WTC11 (cell line): ENCODE results near the gene ACIN1. TPM values are rescaled to one million over a fixed set of nuclear protein-coding genes. Genes with fewer than 3 reads are reported as not detected.

ENCODE experiments used
- ATAC-seq: fragments of 200-7000 bp; cut with Tn5 transposase; 2 replicates; pipeline ENCODE4 v1.10.0; 2021; ENCODE audit warnings: mild to moderate bottlenecking, moderate library complexity
- CTCF ChIA-PET: fragments of 300-600 bp; sonication (Branson Sonifier 250); formaldehyde crosslinking; loops from one replicate; lab custom pipeline; 2021; ENCODE audit warnings: antibody characterized with exemption; lab: Charles Lee
- POLR2A ChIA-PET: fragments of 350-600 bp; sonication (Branson Sonifier 250); formaldehyde crosslinking; loops from one replicate; lab custom pipeline; 2021; ENCODE audit warnings: antibody characterized with exemption; lab: Charles Lee
- DNase-seq: peaks from one replicate; pipeline ENCODE4 v3.0.0; 2021; ENCODE audit warnings: low spot score
- H3K27ac Mint-ChIP-seq: 2 replicates; pipeline ENCODE4 v1.8.0; 2021; ENCODE audit warnings: mixed read lengths
- H3K27me3 Mint-ChIP-seq: 2 replicates; pipeline ENCODE4 v1.8.0; 2021; ENCODE audit warnings: low read depth, mild to moderate bottlenecking, moderate library complexity, mixed read lengths
- H3K36me3 Mint-ChIP-seq: 2 replicates; pipeline ENCODE4 v1.8.0; 2021; ENCODE audit warnings: mixed read lengths
- H3K4me1 Mint-ChIP-seq: 2 replicates; pipeline ENCODE4 v1.8.0; 2022; ENCODE audit warnings: mixed read lengths
- H3K4me3 Mint-ChIP-seq: 2 replicates; pipeline ENCODE4 v1.8.0; 2021; ENCODE audit warnings: mild to moderate bottlenecking, moderate library complexity, mixed read lengths
- H3K9me3 Mint-ChIP-seq: 2 replicates; pipeline ENCODE4 v1.8.0; 2021; ENCODE audit warnings: mixed read lengths
- ARID4B ChIP-seq: sonication (generic); formaldehyde crosslinking; IDR thresholded peaks from 2 replicates; pipeline ENCODE4 v1.8.0; 2023; ENCODE audit warnings: missing genetic modification reagents, mild to moderate bottlenecking, borderline replicate concordance
- E2F5 ChIP-seq: sonication (generic); formaldehyde crosslinking; IDR thresholded peaks from 2 replicates; pipeline ENCODE4 v1.8.1; 2022; ENCODE audit warnings: mild to moderate bottlenecking, moderate library complexity, missing genetic modification reagents
- FOXK1 ChIP-seq: sonication (generic); formaldehyde crosslinking; IDR thresholded peaks from 2 replicates; pipeline ENCODE4 v1.8.0; 2022; ENCODE audit warnings: mild to moderate bottlenecking, moderate library complexity, missing genetic modification reagents
- GABPB1 ChIP-seq: sonication (generic); formaldehyde crosslinking; IDR thresholded peaks from 2 replicates; pipeline ENCODE4 v1.8.1; 2023; ENCODE audit warnings: mild to moderate bottlenecking, missing genetic modification reagents
- HMGA2 ChIP-seq: fragments of 250-450 bp; sonication (Bioruptor Pico); IDR thresholded peaks from 2 replicates; pipeline ENCODE4 v1.4.0; 2021; ENCODE audit warnings: mild to moderate bottlenecking, moderate library complexity
- MAX ChIP-seq: sonication (generic); formaldehyde crosslinking; IDR thresholded peaks from 2 replicates; pipeline ENCODE4 v1.8.0; 2022; ENCODE audit warnings: mild to moderate bottlenecking, missing genetic modification reagents
- PREB ChIP-seq: sonication (generic); formaldehyde crosslinking; IDR thresholded peaks from 2 replicates; pipeline ENCODE4 v1.8.1; 2022; ENCODE audit warnings: mild to moderate bottlenecking, missing genetic modification reagents, moderate library complexity, borderline replicate concordance
- SMAD3 ChIP-seq: sonication (generic); formaldehyde crosslinking; IDR thresholded peaks from 2 replicates; pipeline ENCODE4 v1.8.0; 2022; ENCODE audit warnings: missing genetic modification reagents, mild to moderate bottlenecking, borderline replicate concordance
- SP1 ChIP-seq: sonication (generic); formaldehyde crosslinking; conservative IDR thresholded peaks from 2 replicates; pipeline ENCODE4 v1.8.1; 2022; ENCODE audit warnings: missing genetic modification reagents
- TCF7 ChIP-seq: sonication (generic); formaldehyde crosslinking; IDR thresholded peaks from 2 replicates; pipeline ENCODE4 v1.8.0; 2022; ENCODE audit warnings: mild to moderate bottlenecking, low read depth, missing genetic modification reagents, moderate library complexity
- TP53 ChIP-seq: sonication (generic); formaldehyde crosslinking; IDR thresholded peaks from 2 replicates; pipeline ENCODE4 v1.8.1; 2023; ENCODE audit warnings: mild to moderate bottlenecking, missing genetic modification reagents
- USF1 ChIP-seq: sonication (generic); formaldehyde crosslinking; IDR thresholded peaks from 2 replicates; pipeline ENCODE4 v1.8.0; 2022; ENCODE audit warnings: mild to moderate bottlenecking, missing genetic modification reagents
- ZBTB21 ChIP-seq: sonication (generic); formaldehyde crosslinking; IDR thresholded peaks from 2 replicates; pipeline ENCODE4 v1.8.1; 2023; ENCODE audit warnings: mild to moderate bottlenecking, missing genetic modification reagents, borderline replicate concordance
- ZBTB43 ChIP-seq: sonication (generic); formaldehyde crosslinking; IDR thresholded peaks from 2 replicates; pipeline ENCODE4 v1.8.1; 2023; ENCODE audit warnings: mild to moderate bottlenecking, missing genetic modification reagents
- ZMAT4 ChIP-seq: fragments of 250-450 bp; sonication (Bioruptor Pico); IDR thresholded peaks from 2 replicates; pipeline ENCODE4 v1.9.0; 2021; ENCODE audit warnings: mild to moderate bottlenecking
- ZNF121 ChIP-seq: sonication (generic); formaldehyde crosslinking; IDR thresholded peaks from 2 replicates; pipeline ENCODE4 v1.8.0; 2023; ENCODE audit warnings: missing genetic modification reagents
- ZNF219 ChIP-seq: sonication (generic); formaldehyde crosslinking; IDR thresholded peaks from 2 replicates; pipeline ENCODE4 v1.8.0; 2023; ENCODE audit warnings: missing genetic modification reagents, mild to moderate bottlenecking, borderline replicate concordance
- ZNF416 ChIP-seq: fragments of 250-450 bp; sonication (Bioruptor Pico); IDR thresholded peaks from 2 replicates; pipeline ENCODE4 v1.9.0; 2021; ENCODE audit warnings: mild to moderate bottlenecking, inconsistent platforms
- ZNF423 ChIP-seq: fragments of 250-450 bp; sonication (Bioruptor Pico); IDR thresholded peaks from 2 replicates; pipeline ENCODE4 v2.1.2; 2022; ENCODE audit warnings: mild to moderate bottlenecking, moderate library complexity
- ZNF671 ChIP-seq: fragments of 250-450 bp; sonication (Bioruptor Pico); IDR thresholded peaks from 2 replicates; pipeline ENCODE4 v1.8.0; 2021; ENCODE audit warnings: mild to moderate bottlenecking
- ZSCAN18 ChIP-seq: fragments of 250-450 bp; sonication (Bioruptor Pico); IDR thresholded peaks from 2 replicates; pipeline ENCODE4 v2.1.2; 2022; ENCODE audit warnings: mild to moderate bottlenecking, moderate library complexity
- total RNA-seq: library from RNA; stranded (reverse); gene quantifications from 3 replicates; pipeline ENCODE4 v1.2.3, GENCODE V29; 2021

ACIN1 gene
- total RNA-seq, 1 experiment from 2014 or later, result 229 TPM

GRCh38 chr14:23009939-23010726 is 84.8 kb downstream of the ACIN1 start, which contains the start of gene C14orf93 (continued):
- TF ChIP-seq SP1 (CRISPR knock-in tag), result 0 out of 2 replicates have a peak, but pooled peaks have one; percentile 58
- no peak for TF ChIP-seq FOXK1 (CRISPR knock-in tag)
- TF ChIP-seq TP53 (CRISPR knock-in tag), result no peak
- TF ChIP-seq ZNF423 (CRISPR knock-in tag), result no peak
- TF ChIP-seq GABPB1, result 0 out of 2 replicates have a peak, but pooled peaks have one; percentile 25
- no peak for TF ChIP-seq ZNF416 (CRISPR knock-in tag)
- no peak for TF ChIP-seq HMGA2

GRCh38 chr14:23009483-23009938 is 85.4 kb downstream of the ACIN1 start:
- Mint-ChIP-seq H3K27ac (peak overlapping the region; percentile 98), H3K4me3 (peak overlapping the region; percentile 80), H3K9me3 (peaks cover 9% of the 10 kb centered on the region), H3K27me3 (no peaks in the 10 kb centered on the region), H3K4me1 (peaks cover 31% of the 10 kb centered on the region), H3K36me3 (no peaks in the 10 kb centered on the region; the same call in 1 of the 2 replicates)
- no peak for DNase-seq
- CTCF ChIA-PET, result interaction anchor here (3.9 kb wide), 1 partner anchor 23 kb away, joined by 64 read pairs; no protein-coding TSS in a partner anchor
- POLR2A ChIA-PET, result no interaction called here
- ATAC-seq, result no peak
- TF ChIP-seq ZBTB43 (CRISPR knock-in tag) (no peak), ZNF219 (CRISPR knock-in tag) (no peak)

- Mint-ChIP-seq H3K4me3 (0 out of 2 replicates have a peak overlapping the region, but pooled peaks have one; percentile 1), H3K4me1 (peaks cover 31% of the 10 kb centered on the region), H3K27ac (peak overlapping the region; percentile 25; the same call in 1 of the 2 replicates), H3K9me3 (peaks cover 9% of the 10 kb centered on the region), H3K27me3 (no peaks in the 10 kb centered on the region), H3K36me3 (no peaks in the 10 kb centered on the region; the same call in 1 of the 2 replicates)
- no peak for ATAC-seq
- ChIA-PET CTCF (interaction anchor here (3.9 kb wide), 1 partner anchor 22 kb away, joined by 64 read pairs; no protein-coding TSS in a partner anchor), POLR2A (no interaction called here)
- DNase-seq, result no peak
- no peak for TF ChIP-seq ZNF671
- TF ChIP-seq ZSCAN18 (CRISPR knock-in tag), result no peak
- no peak for TF ChIP-seq TCF7 (CRISPR knock-in tag)
- TF ChIP-seq SMAD3, result no peak
- no peak for TF ChIP-seq MAX (CRISPR knock-in tag)
- TF ChIP-seq ZNF121 (CRISPR knock-in tag), result no peak
- TF ChIP-seq HMGA2, result no peak
- no peak for TF ChIP-seq PREB (CRISPR knock-in tag)
- TF ChIP-seq USF1 (CRISPR knock-in tag), result no peak
- no peak for TF ChIP-seq ZNF423 (CRISPR knock-in tag)
- TF ChIP-seq ZBTB21, result no peak
- TF ChIP-seq E2F5 (CRISPR knock-in tag), result no peak
- no peak for TF ChIP-seq ARID4B (CRISPR knock-in tag)
- no peak for TF ChIP-seq ZMAT4 (CRISPR knock-in tag)
These were observed 86.1 kb downstream of the ACIN1 start for GRCh38 chr14:23008831-23009230.
